Stromal cell of bone marrow (primary cell): ENCODE measurements around the gene TGFBR3L.

Experiments
- DNase-seq: peaks from one replicate; pipeline ENCODE4 v3.0.0-alpha.2; 2012; ENCODE audit warnings: low read depth

The TGFBR3L gene

DNA sequence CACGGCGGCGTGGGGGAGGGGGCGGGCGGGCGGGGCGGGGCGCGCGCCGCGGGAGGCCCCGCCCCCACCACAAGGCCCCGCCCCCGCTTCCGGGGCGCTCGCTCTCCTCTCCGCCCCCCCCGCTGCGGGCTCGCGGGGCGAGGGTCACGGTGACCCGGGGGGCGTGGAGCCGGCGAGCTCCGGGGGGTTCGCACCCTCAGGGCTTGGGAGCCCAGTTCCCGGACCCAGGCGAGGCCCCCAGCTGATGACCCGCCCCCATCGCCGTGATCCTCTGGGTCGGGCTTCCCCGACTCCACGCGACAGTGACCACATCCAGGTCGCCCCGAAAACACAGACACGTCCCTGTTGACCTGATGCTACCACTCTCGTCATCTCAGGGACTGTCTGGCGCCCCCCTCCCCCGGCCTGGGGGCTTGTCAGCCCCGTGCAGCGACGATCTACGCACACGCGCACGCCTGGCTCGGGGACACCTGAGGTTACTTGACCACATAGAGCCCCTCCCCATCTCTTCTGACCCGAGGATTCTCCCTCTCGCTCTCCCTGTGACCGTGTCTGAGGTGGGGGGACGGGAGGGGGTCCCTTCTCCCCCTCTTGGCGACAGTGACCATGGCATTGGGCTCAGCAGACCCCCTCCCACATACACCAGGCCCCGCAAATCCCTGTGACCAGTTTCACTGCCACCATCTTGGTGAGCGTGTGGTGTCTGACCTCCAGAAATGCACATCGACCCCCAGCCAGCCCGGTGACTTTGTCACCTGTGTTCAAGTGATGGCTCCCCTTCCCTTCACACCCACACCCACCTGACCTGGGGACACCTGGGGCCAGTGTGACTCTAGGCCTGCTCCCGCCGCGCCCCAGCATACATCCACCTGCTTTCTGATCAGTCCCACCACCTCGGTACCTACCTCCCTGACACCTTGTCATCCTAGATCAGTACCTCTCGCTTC, 10.3 kb upstream of the TGFBR3L start:
- no peak for DNase-seq

DNA sequence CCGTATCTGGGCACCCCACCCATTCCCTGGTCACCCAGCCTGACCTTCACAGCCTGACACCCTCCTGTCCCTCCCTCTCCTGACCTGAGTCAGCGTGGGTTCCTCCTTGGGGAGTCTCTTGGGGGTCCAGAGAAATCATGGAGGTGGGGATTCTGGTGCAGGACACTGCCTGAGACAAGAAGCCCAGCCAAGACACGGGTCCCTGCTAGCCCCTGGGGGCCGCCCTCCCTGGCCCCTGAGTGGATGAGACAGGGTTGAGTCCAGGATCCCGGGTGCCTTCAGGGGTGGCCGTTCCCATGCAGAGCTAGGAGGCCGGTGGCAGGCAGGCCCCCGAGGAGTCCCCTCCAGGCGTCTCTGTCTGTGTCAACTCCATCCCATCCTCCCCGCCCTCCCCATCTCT, 9.4 kb upstream of the TGFBR3L start:
- no peak for DNase-seq

DNA sequence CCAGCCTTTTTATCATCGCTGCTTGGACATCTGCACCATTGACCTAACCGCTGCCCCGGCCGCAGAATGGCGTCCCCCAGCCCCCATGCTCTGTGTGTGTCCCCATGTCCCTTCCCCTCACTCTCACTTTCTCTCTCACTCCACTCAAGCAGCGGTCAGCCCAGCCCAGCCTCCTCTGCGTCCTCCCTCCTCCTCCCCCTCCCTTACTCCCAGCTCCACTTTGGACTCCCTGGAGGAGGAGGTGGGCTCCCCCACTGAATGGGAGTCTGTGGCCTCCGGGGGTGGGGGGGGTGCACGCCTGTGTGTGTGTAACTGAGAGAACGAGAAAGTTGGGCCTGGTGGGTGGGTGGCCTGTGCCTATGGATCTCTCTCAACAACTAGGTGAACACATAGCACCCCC, 8.8 kb upstream of the TGFBR3L start:
- no peak for DNase-seq

DNA sequence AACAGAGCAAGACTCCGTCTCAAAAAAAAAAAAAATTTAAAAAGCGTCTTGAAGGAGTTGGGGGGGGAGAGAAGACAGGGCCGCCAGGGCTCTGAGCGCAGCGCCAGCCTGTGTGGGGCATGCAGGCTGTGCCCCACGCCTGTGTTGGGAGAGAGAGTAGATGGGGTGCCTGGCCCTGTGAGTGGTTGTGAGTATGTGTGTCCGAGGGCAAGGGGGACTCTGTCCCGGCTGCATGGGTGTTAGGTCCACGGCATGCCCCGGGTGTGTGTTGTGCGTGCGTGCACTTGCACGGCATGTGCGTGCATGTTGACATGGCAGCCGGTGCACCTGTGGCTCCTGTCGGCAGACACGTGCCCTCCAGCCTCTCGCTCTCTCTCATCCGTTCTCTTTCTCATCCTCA, 7.5 kb upstream of the TGFBR3L start:
- DNase-seq, result no peak

DNA sequence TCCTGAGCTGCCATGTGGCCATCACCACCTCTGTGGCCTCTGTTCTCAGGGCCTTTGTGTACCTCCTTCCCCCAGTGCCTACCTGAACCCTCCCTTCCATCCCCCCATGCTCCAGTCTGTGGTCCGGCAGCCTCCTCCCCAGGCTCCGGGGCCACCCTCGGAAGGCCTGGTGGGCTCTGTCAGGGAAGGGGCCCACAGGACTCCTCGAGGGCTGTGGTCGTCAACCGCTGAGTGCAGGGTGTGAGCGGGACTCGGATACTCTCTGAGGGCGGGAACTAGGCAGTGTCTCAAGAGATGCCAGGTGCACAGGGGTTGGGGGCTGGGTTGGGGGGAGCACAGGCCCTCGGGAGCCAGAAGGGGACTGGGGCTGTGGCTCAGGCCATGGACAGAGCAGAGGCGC, 7.1 kb upstream of the TGFBR3L start:
- no peak for DNase-seq

DNA sequence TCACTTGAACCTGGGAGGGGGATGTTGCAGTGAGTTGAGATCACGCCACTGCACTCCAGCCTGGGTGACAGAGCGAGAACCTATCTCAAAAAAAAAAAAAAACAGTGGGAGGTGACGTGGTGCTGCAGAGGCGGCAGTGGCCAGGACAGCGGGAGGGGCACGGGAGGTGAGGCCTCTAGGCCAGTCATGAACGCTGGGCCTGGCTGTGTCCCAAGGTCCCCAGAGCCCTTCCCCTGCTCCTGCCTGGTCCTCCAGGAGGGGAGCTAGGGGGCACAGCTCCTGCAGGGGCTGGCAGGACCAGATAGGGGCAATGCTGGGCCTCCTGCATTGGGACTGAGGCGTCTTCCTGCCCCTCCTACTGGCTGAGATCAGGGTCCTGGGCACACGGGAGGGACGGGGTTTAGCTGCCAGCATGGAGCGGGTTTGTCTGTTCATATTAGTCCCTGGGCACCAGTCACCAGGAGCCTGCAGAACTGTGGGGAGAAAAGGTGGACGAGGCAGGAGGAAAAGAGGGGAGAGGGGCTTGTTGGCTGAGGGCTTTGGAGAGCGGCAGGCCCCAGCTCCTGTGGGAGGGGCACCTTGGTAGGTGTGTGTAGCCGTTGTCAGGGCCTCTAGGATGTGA, 6.4 kb upstream of the TGFBR3L start:
- no peak for DNase-seq

DNA sequence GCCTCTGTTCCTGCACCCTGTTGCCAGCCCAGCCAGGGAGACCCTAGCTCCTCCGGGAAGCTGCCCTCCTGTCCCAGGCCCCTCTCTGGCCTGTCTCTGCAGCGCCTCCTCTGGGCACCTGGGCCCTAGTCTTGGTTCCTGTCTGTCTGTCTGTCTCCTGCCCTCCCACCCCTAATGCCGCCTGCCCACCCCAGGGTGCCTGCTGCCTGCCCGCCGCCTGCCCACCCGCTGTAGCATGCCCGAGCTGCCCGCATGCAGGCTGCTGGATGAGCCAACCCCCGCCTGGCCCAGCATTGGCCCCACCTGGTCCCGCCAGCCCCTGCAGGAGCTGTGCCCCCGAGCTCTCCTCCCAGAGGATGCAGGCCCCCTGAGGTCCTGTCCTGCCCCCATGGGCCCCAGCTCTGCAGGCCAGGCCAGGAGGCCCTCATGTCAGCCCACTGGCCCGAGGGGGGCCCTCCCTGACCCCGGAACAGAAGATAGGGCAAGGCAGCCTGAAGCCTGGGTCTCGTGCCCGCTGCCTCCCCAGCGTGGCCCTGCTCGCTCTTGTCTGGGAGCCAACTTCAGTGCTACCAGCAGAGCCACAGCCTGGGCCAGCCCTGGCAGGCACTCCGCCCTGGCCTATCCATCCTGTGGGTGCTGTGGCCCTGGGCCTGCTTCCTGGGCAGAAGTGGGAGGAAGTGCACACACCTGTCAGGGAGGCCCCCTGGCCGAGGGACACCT, 5.7 kb upstream of the TGFBR3L start:
- no peak for DNase-seq

DNA sequence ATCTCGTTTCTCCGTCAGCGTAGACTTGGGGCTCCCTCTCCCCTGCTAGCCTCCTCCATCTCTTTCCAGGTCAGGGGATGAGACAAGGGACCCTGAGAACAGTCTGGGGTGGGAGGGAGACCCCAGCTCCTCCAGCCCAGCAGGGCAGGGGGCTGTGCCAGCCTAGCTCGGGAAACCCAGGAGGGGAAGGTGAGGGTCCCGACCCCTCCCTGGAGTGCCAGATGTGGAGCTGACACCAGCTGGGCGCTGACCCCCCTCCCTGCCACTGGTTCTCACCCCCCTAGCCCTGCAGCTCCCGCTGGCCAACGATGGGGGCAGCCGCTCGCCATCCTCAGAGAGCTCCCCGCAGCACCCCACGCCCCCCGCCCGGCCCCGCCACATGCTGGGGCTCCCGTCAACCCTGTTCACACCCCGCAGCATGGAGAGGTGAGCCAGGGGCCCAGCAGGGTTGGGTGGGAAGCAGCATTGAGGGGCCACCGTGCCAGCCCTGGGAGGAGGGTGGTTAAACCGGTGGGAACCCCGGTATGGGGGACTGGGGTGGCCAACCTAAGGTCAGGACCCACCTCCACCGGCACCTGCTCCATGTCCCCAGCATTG, 5.1 kb upstream of the TGFBR3L start:
- no peak for DNase-seq

DNA sequence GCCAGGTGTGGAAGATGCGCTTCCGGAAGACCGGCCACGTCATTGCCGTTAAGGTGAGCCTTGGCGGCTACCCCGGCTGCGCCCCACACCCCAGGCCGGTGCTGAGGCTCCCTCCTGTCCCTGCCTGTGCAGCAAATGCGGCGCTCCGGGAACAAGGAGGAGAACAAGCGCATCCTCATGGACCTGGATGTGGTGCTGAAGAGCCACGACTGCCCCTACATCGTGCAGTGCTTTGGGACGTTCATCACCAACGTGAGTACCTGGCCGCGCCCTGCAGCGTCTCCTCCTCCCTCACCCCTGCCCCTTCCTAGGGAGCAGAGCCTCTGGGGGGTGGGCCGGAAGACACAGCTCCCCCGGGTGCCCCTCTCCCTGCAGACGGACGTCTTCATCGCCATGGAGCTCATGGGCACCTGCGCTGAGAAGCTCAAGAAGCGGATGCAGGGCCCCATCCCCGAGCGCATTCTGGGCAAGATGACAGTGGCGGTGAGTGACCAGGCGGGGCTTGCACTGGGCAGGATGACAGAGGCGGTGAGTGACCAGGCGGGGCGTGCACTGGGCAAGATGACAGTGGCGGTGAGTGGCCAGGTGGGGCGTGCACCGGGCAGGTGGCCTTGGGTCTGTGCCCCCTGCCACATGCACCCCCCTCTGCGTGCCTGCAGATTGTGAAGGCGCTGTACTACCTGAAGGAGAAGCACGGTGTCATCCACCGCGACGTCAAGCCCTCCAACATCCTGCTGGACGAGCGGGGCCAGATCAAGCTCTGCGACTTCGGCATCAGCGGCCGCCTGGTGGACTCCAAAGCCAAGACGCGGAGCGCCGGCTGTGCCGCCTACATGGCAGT, 4.1 kb upstream of the TGFBR3L start:
- DNase-seq, result no peak

DNA sequence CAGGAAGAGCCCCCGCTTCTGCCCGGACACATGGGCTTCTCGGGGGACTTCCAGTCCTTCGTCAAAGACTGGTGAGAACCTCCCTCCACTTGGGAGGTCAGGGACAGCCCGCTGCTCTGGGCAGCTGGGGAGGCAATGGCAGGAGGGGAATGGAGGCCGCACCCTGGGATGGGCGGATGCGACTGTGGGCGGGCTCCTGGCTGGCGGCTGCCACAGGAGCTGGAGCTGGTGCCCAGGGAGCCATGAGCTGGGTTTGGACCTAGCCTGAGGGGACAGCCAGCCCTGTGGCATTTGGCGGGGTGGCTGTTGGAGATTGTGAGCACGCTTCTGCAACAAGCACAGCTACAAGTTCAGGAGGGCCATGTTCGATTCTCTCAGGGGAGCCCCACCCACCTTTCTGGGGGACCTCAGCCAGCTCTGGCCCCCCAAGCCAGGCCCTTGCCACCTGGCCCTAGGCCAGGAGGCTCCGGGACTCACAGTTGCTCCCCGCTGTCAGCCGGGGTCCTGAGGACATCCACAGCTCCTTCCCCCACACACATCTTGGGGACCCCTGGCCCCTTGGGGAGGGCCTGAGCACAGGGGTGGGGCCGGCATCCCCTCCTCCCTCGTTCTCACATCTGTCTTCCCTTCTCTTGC, 3.0 kb upstream of the TGFBR3L start:
- DNase-seq, result no peak

DNA sequence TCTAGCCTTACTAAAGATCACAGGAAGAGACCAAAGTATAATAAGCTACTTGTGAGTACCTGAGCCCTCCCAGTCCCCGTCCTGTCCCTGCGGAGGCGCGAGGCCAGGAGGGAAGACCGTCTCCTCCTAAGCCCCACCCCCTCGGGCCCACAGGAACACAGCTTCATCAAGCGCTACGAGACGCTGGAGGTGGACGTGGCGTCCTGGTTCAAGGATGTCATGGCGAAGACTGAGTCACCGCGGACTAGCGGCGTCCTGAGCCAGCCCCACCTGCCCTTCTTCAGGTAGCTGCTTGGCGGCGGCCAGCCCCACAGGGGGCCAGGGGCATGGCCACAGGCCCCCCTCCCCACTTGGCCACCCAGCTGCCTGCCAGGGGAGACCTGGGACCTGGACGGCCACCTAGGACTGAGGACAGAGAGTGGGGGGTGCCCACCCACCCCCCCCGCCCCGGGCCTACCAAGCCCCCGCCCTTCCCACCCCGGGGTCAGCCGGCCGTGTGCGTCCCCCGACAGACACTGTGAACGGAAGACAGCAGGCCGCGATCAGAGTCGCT, 2.4 kb upstream of the TGFBR3L start:
- DNase-seq, result no peak

DNA sequence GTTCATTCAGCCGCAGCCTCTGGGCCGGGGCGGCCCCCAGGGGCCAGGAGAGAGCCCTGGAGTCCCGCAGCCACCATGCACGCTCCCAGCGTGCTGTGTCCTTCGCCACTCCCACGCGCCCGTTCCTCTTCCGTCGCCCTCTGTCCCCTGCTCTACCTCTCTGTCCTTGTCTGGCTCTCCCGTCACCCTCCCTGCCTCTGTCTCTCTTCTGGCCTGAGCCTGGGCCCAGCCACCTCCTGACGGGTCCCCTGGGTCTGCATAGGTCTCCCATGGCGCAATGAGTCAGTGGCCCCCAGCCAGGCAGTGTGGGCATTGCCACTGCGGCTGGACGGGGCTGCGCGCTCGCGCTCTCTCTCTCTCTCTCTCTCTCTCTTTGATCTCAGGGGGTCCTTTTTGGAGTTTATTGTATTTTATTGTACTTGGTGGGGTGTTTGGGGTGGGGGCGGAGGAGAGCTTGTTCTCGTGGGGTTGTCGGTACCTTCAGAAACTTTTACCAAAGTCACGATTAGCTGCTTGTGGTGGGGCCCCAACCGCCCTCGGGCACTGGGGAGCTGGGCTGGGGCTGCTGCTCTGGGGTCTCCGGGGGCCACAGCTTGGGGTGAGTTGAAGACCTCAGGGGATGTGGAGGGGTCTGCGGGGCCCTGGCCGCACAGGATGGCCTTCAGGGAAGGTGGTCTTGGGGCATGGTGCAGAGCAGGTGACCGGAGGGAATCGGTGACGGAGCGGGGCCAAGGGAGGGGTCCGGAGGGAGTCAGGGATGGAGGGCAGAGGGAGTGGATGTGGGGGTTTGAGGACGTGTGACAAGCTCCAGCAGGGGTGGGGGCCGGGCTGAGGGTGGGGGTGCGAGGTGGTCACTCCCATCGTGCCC, 1.7 kb upstream of the TGFBR3L start:
- no peak for DNase-seq

DNA sequence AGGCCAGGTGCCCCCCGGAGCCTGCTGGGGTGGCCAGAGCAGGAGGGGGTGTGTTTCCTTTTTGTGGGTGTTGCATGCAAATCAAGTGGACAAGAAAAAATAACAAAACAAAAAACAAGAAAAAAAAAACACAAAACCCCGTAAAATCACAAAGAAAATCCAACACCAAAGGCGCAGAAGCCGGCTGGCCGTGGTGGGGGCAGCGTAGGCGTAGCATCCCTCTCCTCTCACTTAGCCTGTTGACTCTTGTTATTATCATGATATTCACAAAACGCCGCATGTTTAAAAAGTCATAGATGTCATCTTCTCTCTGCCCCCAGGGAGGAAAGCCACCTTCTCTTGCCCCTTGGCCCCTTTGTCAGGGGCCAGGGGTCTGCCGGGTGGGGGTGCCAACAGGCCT, 978 bp upstream of the TGFBR3L start:
- DNase-seq, result no peak

DNA sequence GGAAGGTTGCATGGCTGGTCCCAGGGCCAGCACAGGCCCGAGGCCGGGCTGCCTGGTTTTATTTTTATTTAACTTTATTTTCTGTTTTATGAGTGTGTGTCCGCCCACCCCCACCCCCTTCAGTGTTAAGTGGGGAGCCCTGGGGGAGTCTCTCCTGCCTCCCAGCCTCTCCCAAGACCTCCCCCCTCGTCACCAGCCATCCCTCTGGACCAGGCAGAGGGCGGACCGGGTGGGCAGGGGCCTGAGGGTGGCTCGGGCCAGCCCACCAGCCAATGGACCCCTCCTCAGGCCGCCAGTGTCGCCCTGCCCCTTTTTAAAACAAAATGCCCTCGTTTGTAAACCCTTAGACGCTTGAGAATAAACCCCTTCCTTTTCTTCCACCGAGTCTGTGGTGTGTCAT, 531 bp upstream of the TGFBR3L start:
- DNase-seq, result no peak

DNA sequence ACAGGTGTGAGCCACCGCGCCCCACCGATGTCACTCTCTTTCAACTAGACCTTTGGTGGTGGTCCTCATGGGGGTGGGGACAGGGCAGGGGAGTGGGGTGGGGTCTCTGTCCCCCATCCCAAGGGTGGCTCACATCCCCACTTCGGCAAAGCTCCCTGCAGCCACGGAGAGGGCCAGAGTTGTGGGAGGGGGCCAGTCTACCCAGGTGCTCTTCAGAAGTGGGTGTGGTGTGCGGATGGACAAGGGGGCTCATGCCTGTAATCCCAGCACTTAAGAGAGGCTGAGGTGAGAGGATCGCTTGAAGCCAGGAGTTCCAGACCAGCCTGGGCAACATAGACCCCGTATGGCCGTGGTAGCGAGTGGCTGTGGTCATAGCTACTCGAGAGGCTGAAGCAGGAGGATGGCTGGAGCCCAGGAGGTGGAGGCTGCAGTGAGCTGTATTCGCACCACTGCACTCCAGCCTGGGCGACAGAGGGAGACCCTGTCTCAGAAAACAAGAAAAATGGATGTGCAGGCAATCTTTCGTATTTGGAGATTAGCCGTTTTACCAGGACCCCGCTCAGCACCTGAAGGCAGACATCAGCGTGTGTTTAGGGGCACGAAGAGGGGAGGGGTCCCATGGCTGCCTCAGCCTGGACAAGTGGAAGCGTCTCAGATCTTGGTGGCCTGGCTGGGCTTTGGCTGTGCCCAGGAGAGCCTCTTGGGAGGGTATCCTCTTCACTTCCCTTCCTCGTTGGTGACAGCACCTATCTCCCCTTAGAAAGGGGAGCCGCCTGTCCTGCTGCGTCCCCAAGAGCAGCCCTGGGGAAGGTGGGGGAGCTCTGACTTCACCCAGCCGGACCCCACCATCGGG, 846 bp downstream of the TGFBR3L start:
- no peak for DNase-seq

DNA sequence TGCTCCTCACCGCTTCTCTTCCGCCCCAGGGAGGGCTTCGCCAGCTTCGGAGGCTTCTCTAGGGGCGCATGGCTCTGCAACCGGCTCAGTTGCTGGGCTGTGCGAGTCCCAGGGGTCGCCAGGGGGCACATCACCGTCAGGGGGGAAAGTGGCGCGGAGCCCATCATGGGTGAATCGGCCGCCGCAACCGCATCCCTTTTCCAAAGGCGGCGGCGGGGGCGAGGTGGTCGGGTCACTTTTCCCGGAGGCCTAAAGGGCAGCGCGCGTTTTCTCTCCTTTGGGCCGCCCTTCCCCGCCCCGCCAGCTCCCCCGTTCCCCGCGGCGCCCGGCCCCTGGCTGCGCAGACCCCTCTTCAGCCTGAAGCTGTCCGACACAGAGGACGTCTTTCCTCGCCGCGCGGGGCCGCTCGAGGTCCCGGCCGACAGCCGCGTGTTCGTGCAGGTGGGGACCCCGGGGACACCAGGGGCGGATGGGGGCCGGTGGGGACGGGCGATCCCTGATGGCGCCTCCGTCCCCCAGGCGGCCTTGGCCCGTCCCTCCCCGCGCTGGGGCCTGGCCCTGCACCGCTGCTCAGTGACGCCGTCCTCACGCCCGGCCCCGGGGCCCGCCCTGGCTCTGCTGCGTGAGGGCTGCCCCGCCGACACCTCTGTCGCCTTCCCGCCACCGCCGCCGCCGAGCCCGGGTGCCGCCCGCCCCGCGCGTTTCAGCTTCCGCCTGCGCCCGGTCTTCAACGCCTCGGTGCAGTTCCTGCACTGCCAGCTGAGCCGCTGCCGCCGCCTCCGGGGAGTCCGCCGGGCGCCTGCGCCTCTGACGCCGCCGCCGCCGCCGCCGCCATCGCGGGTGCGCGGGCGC, 1.7 kb downstream of the TGFBR3L start:
- no peak for DNase-seq

DNA sequence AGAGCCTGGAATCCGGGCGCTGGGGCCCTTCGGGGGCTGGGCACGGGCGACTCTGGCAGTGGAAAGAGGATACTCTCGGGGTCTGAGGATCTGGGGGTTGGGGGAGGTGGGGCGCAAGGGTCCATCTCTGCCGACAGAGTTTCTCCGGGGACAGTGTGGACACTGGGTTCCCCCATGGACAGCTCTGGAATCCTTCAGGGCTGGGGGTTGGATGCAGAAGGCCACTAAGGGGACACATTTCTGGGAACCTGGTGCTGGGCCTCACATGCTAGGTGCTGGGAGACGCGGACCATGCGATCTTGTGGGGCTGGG, 2.3 kb downstream of the TGFBR3L start:
- no peak for DNase-seq
